ENCODE measurements around the gene ASB13.
A peak's percentile ranks its signal among the peaks of the same experiment; 100 is the strongest.

Gene ASB13

GRCh38 chr10:5666008-5666840, at the start of gene ASB13 (continued):
- TF ChIP-seq ZEB2 (tag by site-specific recombination; IDR thresholded peaks at IDR 0.05) (peak; percentile 38; the same call in 1 of the 2 replicates), BCL11A (tag by site-specific recombination; IDR thresholded peaks at IDR 0.05; ENCODE audit: low read depth) (0 out of 2 replicates have a peak, but pooled peaks have one; percentile 9), ZNF433 (tag by site-specific recombination; IDR thresholded peaks at IDR 0.05; ENCODE audit: low read depth) (no peak), ZBTB48 (tag by site-specific recombination; IDR thresholded peaks at IDR 0.05) (peak; percentile 35; the same call in 1 of the 2 replicates), BCL11B (tag by site-specific recombination; IDR thresholded peaks at IDR 0.05; ENCODE audit: low read depth) (peak; percentile 39; the same call in 1 of the 2 replicates), SP3 (tag by site-specific recombination; IDR thresholded peaks at IDR 0.05) (0 out of 2 replicates have a peak, but pooled peaks have one; percentile 12), PBX3 (CRISPR knock-in tag; IDR thresholded peaks at IDR 0.05) (peak; percentile 32; the same call in 1 of the 2 replicates), ZBTB7A (tag by site-specific recombination; IDR thresholded peaks at IDR 0.05; ENCODE audit: low read depth) (peak; percentile 73; the same call in 1 of the 2 replicates), RBAK (tag by site-specific recombination; IDR thresholded peaks at IDR 0.05) (no peak), KLF8 (tag by site-specific recombination; IDR thresholded peaks at IDR 0.05) (no peak; the same call in 1 of the 2 replicates), SCRT2 (tag by site-specific recombination; IDR thresholded peaks at IDR 0.05) (no peak), FEZF1 (tag by site-specific recombination; IDR thresholded peaks at IDR 0.05) (no peak), ZSCAN5A (tag by site-specific recombination; IDR thresholded peaks at IDR 0.05) (peak; percentile 51; the same call in 1 of the 2 replicates), OVOL3 (tag by site-specific recombination; IDR thresholded peaks at IDR 0.05) (no peak), ZNF10 (tag by site-specific recombination; IDR thresholded peaks at IDR 0.05) (peak; percentile 32; the same call in 1 of the 2 replicates), ZNF518A (tag by site-specific recombination; conservative IDR thresholded peaks at IDR 0.05; ENCODE audit: low read depth) (no peak), ZNF398 (tag by site-specific recombination; IDR thresholded peaks at IDR 0.05) (peak; percentile 40; the same call in 1 of the 2 replicates), ZNF776 (tag by site-specific recombination; IDR thresholded peaks at IDR 0.05; ENCODE audit: borderline replicate concordance) (no peak), ZNF501 (tag by site-specific recombination; IDR thresholded peaks at IDR 0.05) (peak; percentile 72), REST (tag by site-specific recombination; IDR thresholded peaks at IDR 0.05) (peak; percentile 85)

Measured in HEK293 (cell line).